Activated CD8-positive, alpha-beta T cell treated with anti-CD3 and anti-CD28 coated beads for 36 hours (primary cell): ENCODE results near the gene RTL3. TPM values are rescaled to one million over a fixed set of nuclear protein-coding genes. Genes with fewer than 3 reads are reported as not detected.
A peak's percentile ranks its signal among the peaks of the same experiment; 100 is the strongest.

Experiments used
- ATAC-seq: fragments of 200-7000 bp; cut with Tn5 transposase; one replicate; pipeline ENCODE4 v1.10.0; 2021; ENCODE audit warnings: mild to moderate bottlenecking, moderate library complexity
- CTCF ChIA-PET: fragments of 350-600 bp; sonication (Branson Sonifier 250); formaldehyde crosslinking; loops from one replicate; lab custom pipeline; 2021; ENCODE audit warnings: antibody characterized with exemption; lab: Charles Lee
- POLR2A ChIA-PET: fragments of 350-600 bp; sonication (Branson Sonifier 250); formaldehyde crosslinking; loops from one replicate; lab custom pipeline; 2021; ENCODE audit warnings: antibody characterized with exemption; lab: Charles Lee
- DNase-seq: peaks from one replicate; pipeline ENCODE4 v3.0.0-alpha.2; 2020
- H3K27ac Mint-ChIP-seq: one replicate; pipeline ENCODE4 v1.8.0; 2021; ENCODE audit warnings: mild to moderate bottlenecking, mixed read lengths
- H3K27me3 Mint-ChIP-seq: one replicate; pipeline ENCODE4 v1.8.0; 2021; ENCODE audit warnings: mixed read lengths
- H3K36me3 Mint-ChIP-seq: one replicate; pipeline ENCODE4 v1.8.0; 2021; ENCODE audit warnings: low read depth, mixed read lengths
- H3K4me1 Mint-ChIP-seq: one replicate; pipeline ENCODE4 v1.8.0; 2021; ENCODE audit warnings: low read depth, mixed read lengths
- H3K4me3 Mint-ChIP-seq: one replicate; pipeline ENCODE4 v1.8.0; 2021; ENCODE audit warnings: mild to moderate bottlenecking, moderate library complexity, mixed read lengths
- H3K9me3 Mint-ChIP-seq: one replicate; pipeline ENCODE4 v1.8.0; 2021; ENCODE audit warnings: mixed read lengths
- CTCF ChIP-seq: fragments of 200-600 bp; IDR thresholded peaks from one replicate; pipeline ENCODE4 v1.8.0; 2022; ENCODE audit warnings: antibody characterized with exemption, mild to moderate bottlenecking
- intact Hi-C: fragments of 100-400 bp; cut with micrococcal nuclease; formaldehyde crosslinking; loops from one replicate; pipeline ENCODE4 v1.10.0; 2022
- total RNA-seq, 2 experiments: library from RNA; stranded (reverse); gene quantifications; one replicate each; pipeline ENCODE4 v1.2.3, GENCODE V29; 2021

The RTL3 gene
- total RNA-seq, 2 experiments from 2014 or later = not detected

- intact Hi-C loops = no loop called here
- DNase-seq = no peak
- H3K36me3 Mint-ChIP-seq = no peaks in the 10 kb centered on the region
- H3K4me3 Mint-ChIP-seq = no peak overlapping the region
- H3K27ac Mint-ChIP-seq = no peak overlapping the region
- ChIA-PET CTCF (no interaction called here), POLR2A (no interaction called here)
- H3K4me1 Mint-ChIP-seq = peaks cover 15% of the 10 kb centered on the region
- no peaks in the 10 kb centered on the region for H3K27me3 Mint-ChIP-seq
- ATAC-seq = no peak
- no peaks in the 10 kb centered on the region for H3K9me3 Mint-ChIP-seq
- TF ChIP-seq CTCF = no peak
Observed at GRCh38 chrX:78661836-78662235, 2.7 kb upstream of the RTL3 start.

- no peak for TF ChIP-seq CTCF
- Mint-ChIP-seq H3K36me3 (no peaks in the 10 kb centered on the region), H3K4me3 (no peak overlapping the region), H3K9me3 (no peaks in the 10 kb centered on the region), H3K4me1 (peaks cover 15% of the 10 kb centered on the region), H3K27me3 (no peaks in the 10 kb centered on the region), H3K27ac (no peak overlapping the region)
- DNase-seq = no peak
- POLR2A ChIA-PET = interaction anchor here (0.7 kb wide), 1 partner anchor 298 kb away, joined by 3 read pairs; no protein-coding TSS in a partner anchor
- ATAC-seq = no peak
- intact Hi-C loops = no loop called here
- CTCF ChIA-PET = no interaction called here
Observed at GRCh38 chrX:78659955-78660354, 827 bp upstream of the RTL3 start.

GRCh38 chrX:78658414-78658813 lies 714 bp downstream of the RTL3 start:
- ChIA-PET POLR2A (no interaction called here), CTCF (interaction anchor here (1.0 kb wide), 1 partner anchor 85 kb away, joined by 3 read pairs; no protein-coding TSS in a partner anchor)
- Mint-ChIP-seq H3K27ac (no peak overlapping the region), H3K4me3 (no peak overlapping the region), H3K9me3 (no peaks in the 10 kb centered on the region), H3K4me1 (peaks cover 16% of the 10 kb centered on the region), H3K36me3 (no peaks in the 10 kb centered on the region), H3K27me3 (no peaks in the 10 kb centered on the region)
- ATAC-seq (no peak), DNase-seq (no peak)
- intact Hi-C loops = no loop called here
- no peak for TF ChIP-seq CTCF

GRCh38 chrX:78655642-78656041 lies 3.5 kb downstream of the RTL3 start:
- no peaks in the 10 kb centered on the region for H3K27me3 Mint-ChIP-seq
- H3K9me3 Mint-ChIP-seq = no peaks in the 10 kb centered on the region
- H3K4me3 Mint-ChIP-seq = no peak overlapping the region
- no peak for TF ChIP-seq CTCF
- ChIA-PET POLR2A (no interaction called here), CTCF (no interaction called here)
- no peak for DNase-seq
- intact Hi-C loops = no loop called here
- peak overlapping the region; percentile 30 for H3K27ac Mint-ChIP-seq
- ATAC-seq = no peak
- H3K36me3 Mint-ChIP-seq = no peaks in the 10 kb centered on the region
- peaks cover 30% of the 10 kb centered on the region for H3K4me1 Mint-ChIP-seq

GRCh38 chrX:78653118-78653822 lies 5.9 kb downstream of the RTL3 start:
- peak; percentile 52 for ATAC-seq
- H3K27me3 Mint-ChIP-seq = no peaks in the 10 kb centered on the region
- peaks cover 22% of the 10 kb centered on the region for H3K4me1 Mint-ChIP-seq
- CTCF ChIA-PET = interaction anchor here (1.4 kb wide), 1 partner anchor 57 kb away, joined by 3 read pairs; no protein-coding TSS in a partner anchor
- H3K4me3 Mint-ChIP-seq = no peak overlapping the region
- POLR2A ChIA-PET = interaction anchor here (0.6 kb wide), 1 partner anchor 517 kb away, joined by 3 read pairs; no protein-coding TSS in a partner anchor
- intact Hi-C loops = no loop called here
- peak; percentile 22 for DNase-seq
- H3K9me3 Mint-ChIP-seq = peaks cover under 1% of the 10 kb centered on the region
- H3K36me3 Mint-ChIP-seq = no peaks in the 10 kb centered on the region
- H3K27ac Mint-ChIP-seq = no peak overlapping the region
- TF ChIP-seq CTCF = no peak
